Measurements from ENCODE around the gene KCNQ5. TPM values are rescaled to one million over a fixed set of nuclear protein-coding genes. Genes with fewer than 3 reads are reported as not detected.

KCNQ5 gene
- polyA plus RNA-seq, 3 donors, result not detected

- Mint-ChIP-seq H3K27me3 (ENCODE audit: low read depth in 3 of 3) (peaks cover 0 to 3% (median 2%) of the 10 kb centered on the region in 3 donors), H3K36me3 (no peaks in the 10 kb centered on the region), H3K27ac (no peak overlapping the region), H3K4me3 (no peak overlapping the region), H3K4me1 (peaks cover 2% of the 10 kb centered on the region), H3K9me3 (no peaks in the 10 kb centered on the region)
- no peaks in the 10 kb centered on the region for H3K27me3 ChIP-seq (ENCODE audit: control insufficient read depth in 2 of 2, insufficient read depth in 2 of 2, low read length in 2 of 2)
- no peak for DNase-seq
- TF ChIP-seq, protein P1, sequence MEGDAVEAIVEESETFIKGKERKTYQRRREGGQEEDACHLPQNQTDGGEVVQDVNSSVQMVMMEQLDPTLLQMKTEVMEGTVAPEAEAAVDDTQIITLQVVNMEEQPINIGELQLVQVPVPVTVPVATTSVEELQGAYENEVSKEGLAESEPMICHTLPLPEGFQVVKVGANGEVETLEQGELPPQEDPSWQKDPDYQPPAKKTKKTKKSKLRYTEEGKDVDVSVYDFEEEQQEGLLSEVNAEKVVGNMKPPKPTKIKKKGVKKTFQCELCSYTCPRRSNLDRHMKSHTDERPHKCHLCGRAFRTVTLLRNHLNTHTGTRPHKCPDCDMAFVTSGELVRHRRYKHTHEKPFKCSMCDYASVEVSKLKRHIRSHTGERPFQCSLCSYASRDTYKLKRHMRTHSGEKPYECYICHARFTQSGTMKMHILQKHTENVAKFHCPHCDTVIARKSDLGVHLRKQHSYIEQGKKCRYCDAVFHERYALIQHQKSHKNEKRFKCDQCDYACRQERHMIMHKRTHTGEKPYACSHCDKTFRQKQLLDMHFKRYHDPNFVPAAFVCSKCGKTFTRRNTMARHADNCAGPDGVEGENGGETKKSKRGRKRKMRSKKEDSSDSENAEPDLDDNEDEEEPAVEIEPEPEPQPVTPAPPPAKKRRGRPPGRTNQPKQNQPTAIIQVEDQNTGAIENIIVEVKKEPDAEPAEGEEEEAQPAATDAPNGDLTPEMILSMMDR (IDR thresholded peaks at IDR 0.05), result no peak
- H3K4me1 ChIP-seq (ENCODE audit: control insufficient read depth in 1 of 2, insufficient read depth in 2 of 2, low read length in 2 of 2), result no peaks in the 10 kb centered on the region
- no peak overlapping the region for H3K4me2 ChIP-seq (replicated peaks; ENCODE audit: extremely low read depth, low read length, poor library complexity, severe bottlenecking)
- H3K4me3 ChIP-seq (replicated peaks in 1 of 3; ENCODE audit: low read depth in 2 of 3, low read length in 3 of 3), result no peak overlapping the region
- H3K9ac ChIP-seq (ENCODE audit: insufficient read depth, low read length, poor library complexity, severe bottlenecking), result no peak overlapping the region
- WGBS (ENCODE audit: insufficient coverage), result 100% methylated on average over 5 of the region's 7 CpGs
- no peaks in the 10 kb centered on the region for H4K20me1 ChIP-seq (ENCODE audit: insufficient read depth, low read length)
- intact Hi-C loops (cut with micrococcal nuclease), result loop anchor here in 1 of 2 donors (10.0 kb wide), 1 partner anchor 173 kb away; no protein-coding TSS in a partner anchor
- H3K27ac ChIP-seq (ENCODE audit: low read depth in 1 of 2, low read length in 2 of 2), result no peak overlapping the region
- no peaks in the 10 kb centered on the region for H3K9me3 ChIP-seq (replicated peaks in 1 of 2; ENCODE audit: control insufficient read depth in 1 of 2, insufficient read depth in 1 of 2, low read length in 2 of 2)
- H2AFZ ChIP-seq (ENCODE audit: insufficient read depth, low read depth, low read length, poor library complexity, severe bottlenecking), result no peak overlapping the region
- no peaks in the 10 kb centered on the region for H3K79me2 ChIP-seq (ENCODE audit: insufficient read depth, low read length)
- no peaks in the 10 kb centered on the region for H3K36me3 ChIP-seq (replicated peaks in 1 of 2; ENCODE audit: control insufficient read depth in 1 of 2, insufficient read depth in 2 of 2, low read length in 2 of 2)
These were observed 33.7 kb upstream of the KCNQ5 start for GRCh38 chr6:72588155-72588554.

DNA sequence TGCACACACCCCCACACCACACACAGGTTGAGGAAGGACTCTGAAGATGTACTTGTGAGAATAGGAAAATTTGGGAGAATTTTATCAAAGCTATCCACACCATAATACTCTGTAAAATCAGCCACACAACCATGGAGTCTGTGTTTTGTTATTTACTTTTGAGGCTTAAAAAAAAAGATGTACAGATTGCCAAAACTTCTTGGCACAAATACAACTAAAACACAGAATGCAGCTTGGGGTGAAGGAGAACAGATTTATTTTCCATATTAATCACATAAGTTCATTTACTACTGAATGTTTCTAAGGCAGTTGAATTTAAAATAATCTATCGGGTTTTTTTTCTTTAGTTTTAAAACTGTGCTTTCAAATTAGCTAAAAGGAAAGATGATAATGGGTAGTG lies 32.8 kb upstream of the KCNQ5 start:
- no peaks in the 10 kb centered on the region for H4K20me1 ChIP-seq (ENCODE audit: insufficient read depth, low read length)
- H3K27me3 ChIP-seq (ENCODE audit: control insufficient read depth in 2 of 2, insufficient read depth in 2 of 2, low read length in 2 of 2), result no peaks in the 10 kb centered on the region
- intact Hi-C loops (cut with micrococcal nuclease), result loop anchor here in 1 of 2 donors (10.0 kb wide), 1 partner anchor 174 kb away; no protein-coding TSS in a partner anchor
- peaks cover 2% of the 10 kb centered on the region for H3K4me1 Mint-ChIP-seq
- no peaks in the 10 kb centered on the region for H3K79me2 ChIP-seq (ENCODE audit: insufficient read depth, low read length)
- TF ChIP-seq, protein P1 (IDR thresholded peaks at IDR 0.05), result no peak
- no peaks in the 10 kb centered on the region for H3K4me1 ChIP-seq (ENCODE audit: control insufficient read depth in 1 of 2, insufficient read depth in 2 of 2, low read length in 2 of 2)
- 80% methylated on average over 1 of the region's 1 CpG for WGBS (ENCODE audit: insufficient coverage)
- H2AFZ ChIP-seq (ENCODE audit: insufficient read depth, low read depth, low read length, poor library complexity, severe bottlenecking), result no peak overlapping the region
- peaks cover 0 to 3% (median 2%) of the 10 kb centered on the region in 3 donors for H3K27me3 Mint-ChIP-seq (ENCODE audit: low read depth in 3 of 3)
- H3K27ac Mint-ChIP-seq, result no peak overlapping the region
- no peak overlapping the region for H3K27ac ChIP-seq (ENCODE audit: low read depth in 1 of 2, low read length in 2 of 2)
- H3K36me3 ChIP-seq (replicated peaks in 1 of 2; ENCODE audit: control insufficient read depth in 1 of 2, insufficient read depth in 2 of 2, low read length in 2 of 2), result no peaks in the 10 kb centered on the region
- no peak overlapping the region for H3K4me2 ChIP-seq (replicated peaks; ENCODE audit: extremely low read depth, low read length, poor library complexity, severe bottlenecking)
- H3K9ac ChIP-seq (ENCODE audit: insufficient read depth, low read length, poor library complexity, severe bottlenecking), result no peak overlapping the region
- no peak for DNase-seq
- H3K9me3 ChIP-seq (replicated peaks in 1 of 2; ENCODE audit: control insufficient read depth in 1 of 2, insufficient read depth in 1 of 2, low read length in 2 of 2), result no peaks in the 10 kb centered on the region
- H3K4me3 ChIP-seq (replicated peaks in 1 of 3; ENCODE audit: low read depth in 2 of 3, low read length in 3 of 3), result no peak overlapping the region
- no peaks in the 10 kb centered on the region for H3K36me3 Mint-ChIP-seq
- H3K9me3 Mint-ChIP-seq, result no peaks in the 10 kb centered on the region
- no peak overlapping the region for H3K4me3 Mint-ChIP-seq

Measured in CD14-positive monocyte (primary cell).